A673 (cell line): Measurements from ENCODE around the gene CATSPERE. TPM values are rescaled to one million over a fixed set of nuclear protein-coding genes. Genes with fewer than 3 reads are reported as not detected.

Experiments used
- BruUV-seq: library from RNA; stranded (reverse); fragments of 400-500 nt; replicated peaks from 2 replicates; lab custom pipeline; 2021; lab: Mats Ljungman, UMichigan
- CTCF ChIA-PET: fragments of 300-600 bp; sonication (Branson Sonifier 250); formaldehyde crosslinking; loops from one replicate; lab custom pipeline; 2022; ENCODE audit warnings: antibody characterized with exemption; lab: Charles Lee
- POLR2A ChIA-PET: fragments of 300-600 bp; sonication (Branson Sonifier 250); formaldehyde crosslinking; loops from one replicate; lab custom pipeline; 2022; ENCODE audit warnings: antibody characterized with exemption; ENCODE audit not compliant: low non-redundant PET; lab: Charles Lee
- DNase-seq: peaks from one replicate; pipeline ENCODE4 v3.0.0-alpha.2; 2015; ENCODE audit warnings: low spot score
- H3K27ac ChIP-seq: fragments of 200-600 bp; sonication (generic); 2 replicates; pipeline ENCODE4 v1.5.1; 2016; ENCODE audit warnings: mixed run types, low read depth, mild to moderate bottlenecking, mixed read lengths, antibody characterized with exemption, low read length; ENCODE audit not compliant: poor library complexity, severe bottlenecking
- H3K27me3 ChIP-seq: fragments of 200-600 bp; sonication (generic); replicated peaks from 2 replicates; pipeline ENCODE4 v1.6.1; 2017; ENCODE audit warnings: mixed run types, low read depth, mild to moderate bottlenecking, mixed read lengths, antibody characterized with exemption, low read length; ENCODE audit not compliant: insufficient read depth, poor library complexity
- H3K36me3 ChIP-seq: fragments of 200-600 bp; sonication (generic); 2 replicates; pipeline ENCODE4 v1.6.1; 2016; ENCODE audit warnings: mixed run types, mild to moderate bottlenecking, mixed read lengths, antibody characterized with exemption, low read length; ENCODE audit not compliant: insufficient read depth, poor library complexity, severe bottlenecking
- H3K4me1 ChIP-seq: fragments of 200-600 bp; sonication (generic); 2 replicates; pipeline ENCODE4 v1.6.1; 2017; ENCODE audit warnings: mixed run types, mild to moderate bottlenecking, mixed read lengths, antibody characterized with exemption, low read length; ENCODE audit not compliant: insufficient read depth, poor library complexity, severe bottlenecking
- H3K4me3 ChIP-seq: fragments of 200-600 bp; sonication (generic); 2 replicates; pipeline ENCODE4 v1.5.1; 2016; ENCODE audit warnings: low read depth, mixed run types, mild to moderate bottlenecking, mixed read lengths, low read length; ENCODE audit not compliant: poor library complexity, severe bottlenecking
- H3K9me3 ChIP-seq: fragments of 200-600 bp; sonication (generic); 2 replicates; pipeline ENCODE4 v1.6.1; 2016; ENCODE audit warnings: mixed run types, low read depth, mild to moderate bottlenecking, mixed read lengths, antibody characterized with exemption, low read length; ENCODE audit not compliant: poor library complexity, severe bottlenecking
- EZH2 ChIP-seq: fragments of 200-600 bp; sonication (generic); IDR thresholded peaks from 2 replicates; pipeline ENCODE4 v1.6.1; 2017; ENCODE audit warnings: borderline replicate concordance, low read depth, mild to moderate bottlenecking, mixed read lengths, antibody characterized with exemption, low read length; ENCODE audit not compliant: poor library complexity, severe bottlenecking
- intact Hi-C: fragments of 100-400 bp; cut with micrococcal nuclease; formaldehyde crosslinking; loops from one replicate; pipeline ENCODE4 v1.10.0; 2022; ENCODE audit not compliant: unreplicated experiment
- total RNA-seq: library from RNA; stranded (reverse); gene quantifications from 2 replicates; pipeline ENCODE4 v1.2.3, GENCODE V29; 2021
- TF ChIP-seq, protein P1 (sequence below): fragments of 300-800, 200-600 bp; sonication (generic); conservative IDR thresholded peaks from 2 replicates; pipeline ENCODE4 v1.5.1; 2017; ENCODE audit warnings: low read depth, mild to moderate bottlenecking, antibody characterized with exemption, low read length, moderate library complexity, mixed read lengths

Gene CATSPERE
- total RNA-seq, 1 experiment from 2014 or later: 0.45 TPM

DNA sequence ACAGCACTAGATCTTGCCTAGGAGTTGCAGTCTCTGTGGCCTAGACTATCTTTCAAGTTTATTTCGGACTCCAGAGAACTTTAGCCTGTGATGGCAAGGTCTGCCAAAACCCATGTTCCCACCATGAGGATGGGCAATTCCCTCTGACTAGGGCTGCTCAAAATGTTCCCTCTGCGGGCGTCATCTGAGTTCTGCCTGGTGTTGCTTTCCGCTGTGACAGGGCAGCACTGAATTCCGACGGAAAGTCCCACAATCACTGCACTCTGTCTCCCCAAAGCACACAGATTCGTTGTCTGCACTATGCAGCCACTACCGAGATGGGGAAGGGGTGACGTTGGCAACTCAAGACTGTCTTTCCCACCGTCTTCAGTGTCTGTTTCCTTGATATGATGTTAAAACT, 75.2 kb downstream of the CATSPERE start:
- Histone ChIP-seq H3K9me3 (no peaks in the 10 kb centered on the region), H3K4me1 (no peaks in the 10 kb centered on the region), H3K4me3 (no peak overlapping the region), H3K27me3 (no peaks in the 10 kb centered on the region), H3K27ac (no peak overlapping the region), H3K36me3 (no peaks in the 10 kb centered on the region)
- no TSS peak for BruUV-seq
- POLR2A ChIA-PET: no interaction called here
- TF ChIP-seq EZH2: no peak
- TF ChIP-seq, protein P1, sequence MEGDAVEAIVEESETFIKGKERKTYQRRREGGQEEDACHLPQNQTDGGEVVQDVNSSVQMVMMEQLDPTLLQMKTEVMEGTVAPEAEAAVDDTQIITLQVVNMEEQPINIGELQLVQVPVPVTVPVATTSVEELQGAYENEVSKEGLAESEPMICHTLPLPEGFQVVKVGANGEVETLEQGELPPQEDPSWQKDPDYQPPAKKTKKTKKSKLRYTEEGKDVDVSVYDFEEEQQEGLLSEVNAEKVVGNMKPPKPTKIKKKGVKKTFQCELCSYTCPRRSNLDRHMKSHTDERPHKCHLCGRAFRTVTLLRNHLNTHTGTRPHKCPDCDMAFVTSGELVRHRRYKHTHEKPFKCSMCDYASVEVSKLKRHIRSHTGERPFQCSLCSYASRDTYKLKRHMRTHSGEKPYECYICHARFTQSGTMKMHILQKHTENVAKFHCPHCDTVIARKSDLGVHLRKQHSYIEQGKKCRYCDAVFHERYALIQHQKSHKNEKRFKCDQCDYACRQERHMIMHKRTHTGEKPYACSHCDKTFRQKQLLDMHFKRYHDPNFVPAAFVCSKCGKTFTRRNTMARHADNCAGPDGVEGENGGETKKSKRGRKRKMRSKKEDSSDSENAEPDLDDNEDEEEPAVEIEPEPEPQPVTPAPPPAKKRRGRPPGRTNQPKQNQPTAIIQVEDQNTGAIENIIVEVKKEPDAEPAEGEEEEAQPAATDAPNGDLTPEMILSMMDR: no peak
- CTCF ChIA-PET: no interaction called here
- intact Hi-C loops: no loop called here
- no peak for DNase-seq

DNA sequence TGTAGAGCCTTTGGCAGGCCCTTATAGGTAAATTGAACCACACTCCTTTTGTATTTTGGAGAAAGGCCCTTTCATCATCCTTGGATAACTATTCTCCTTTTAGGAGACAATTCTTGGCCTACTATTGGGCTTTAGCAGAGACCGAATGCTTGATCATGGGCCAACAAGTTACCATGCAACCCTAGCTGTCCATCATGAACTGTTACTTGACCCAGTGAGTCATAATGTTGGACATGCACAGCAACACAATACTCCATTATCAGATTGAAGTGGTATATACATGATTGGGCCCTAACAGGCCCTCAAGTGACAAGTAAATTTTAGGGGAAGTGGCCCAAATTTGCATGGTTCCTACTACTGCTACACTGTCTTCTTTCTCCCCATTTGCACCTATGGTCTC, 84.4 kb downstream of the CATSPERE start:
- CTCF ChIA-PET: no interaction called here

DNA sequence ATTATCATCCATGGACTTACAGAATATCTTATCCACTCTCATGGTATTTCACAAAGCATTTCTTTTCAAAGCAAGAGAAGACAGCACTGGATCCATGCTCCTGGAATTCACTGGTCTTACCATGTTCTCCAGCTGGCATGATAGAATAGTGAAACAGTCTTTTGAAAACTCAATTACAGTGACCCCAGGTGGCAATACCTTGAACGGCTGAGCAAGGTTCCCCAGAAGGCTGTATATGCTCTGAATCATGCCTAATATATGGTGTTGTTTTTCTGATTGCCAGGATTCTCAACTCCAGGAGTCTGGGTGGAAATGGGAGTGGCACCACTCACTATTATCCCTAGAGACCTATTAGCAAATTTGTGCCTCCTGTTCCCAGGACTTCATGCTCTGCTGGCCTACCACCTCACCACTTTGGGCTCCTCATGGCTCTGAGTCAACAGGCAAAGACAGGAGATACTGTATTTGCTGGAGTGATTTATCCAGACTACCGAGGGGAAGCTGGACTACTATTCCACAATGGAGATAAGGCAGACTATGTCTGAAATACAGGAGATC, 87.6 kb downstream of the CATSPERE start:
- POLR2A ChIA-PET: no interaction called here
- H3K9me3 ChIP-seq: no peaks in the 10 kb centered on the region
- no peak for DNase-seq
- TF ChIP-seq EZH2: no peak
- TF ChIP-seq, protein P1: no peak
- no peak overlapping the region for H3K27ac ChIP-seq
- BruUV-seq: no TSS peak
- CTCF ChIA-PET: no interaction called here
- H3K27me3 ChIP-seq: no peaks in the 10 kb centered on the region
- intact Hi-C loops: no loop called here
- H3K4me1 ChIP-seq: no peaks in the 10 kb centered on the region
- no peak overlapping the region for H3K4me3 ChIP-seq
- H3K36me3 ChIP-seq: no peaks in the 10 kb centered on the region

More for the DNA sequence above, 84.4 kb downstream of the CATSPERE start:
- Histone ChIP-seq H3K36me3 (no peaks in the 10 kb centered on the region), H3K9me3 (no peaks in the 10 kb centered on the region), H3K27me3 (no peaks in the 10 kb centered on the region), H3K27ac (no peak overlapping the region), H3K4me3 (no peak overlapping the region), H3K4me1 (no peaks in the 10 kb centered on the region)
- BruUV-seq: no TSS peak
- DNase-seq: no peak
- no peak for TF ChIP-seq EZH2
- intact Hi-C loops: no loop called here
- POLR2A ChIA-PET: no interaction called here

DNA sequence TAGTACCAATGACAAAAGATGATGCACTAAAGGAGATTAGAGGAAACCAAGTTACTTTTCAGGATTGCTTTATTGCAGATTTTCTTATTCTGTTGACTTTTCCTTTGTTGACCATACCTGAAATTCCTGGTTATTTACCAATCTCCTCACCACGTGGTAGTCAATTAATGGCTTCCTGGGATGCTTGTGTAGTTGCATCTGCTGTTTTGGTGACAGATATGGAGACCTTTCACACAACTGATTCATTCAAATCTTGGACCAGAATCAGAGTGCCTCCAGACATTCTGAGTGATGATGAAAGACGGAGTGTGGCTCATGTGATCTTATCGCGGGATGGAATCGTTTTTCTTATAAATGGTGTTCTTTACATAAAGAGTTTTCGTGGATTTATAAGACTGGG, 91.3 kb downstream of the CATSPERE start:
- peaks cover 2% of the 10 kb centered on the region for H3K36me3 ChIP-seq
- ChIA-PET CTCF (no interaction called here), POLR2A (no interaction called here)
- TF ChIP-seq EZH2: no peak
- TF ChIP-seq, protein P1: no peak
- no peak for DNase-seq
- H3K9me3 ChIP-seq: peaks cover 11% of the 10 kb centered on the region
- no peak overlapping the region for H3K27ac ChIP-seq
- H3K4me3 ChIP-seq: no peak overlapping the region
- no peaks in the 10 kb centered on the region for H3K27me3 ChIP-seq
- no TSS peak for BruUV-seq
- intact Hi-C loops: no loop called here
- no peaks in the 10 kb centered on the region for H3K4me1 ChIP-seq
